PC-9 (cell line): ENCODE data around the gene ADM5.

Source experiments
- CTCF ChIP-seq: fragments of 200-600 bp; sonication (generic); conservative IDR thresholded peaks from 2 replicates; pipeline ENCODE4 v1.6.1; 2017; ENCODE audit warnings: mixed run types, antibody characterized with exemption, mild to moderate bottlenecking, moderate library complexity
- EZH2 ChIP-seq: fragments of 200-600 bp; sonication (generic); IDR thresholded peaks from 2 replicates; pipeline ENCODE4 v1.8.0; 2017; ENCODE audit warnings: antibody characterized with exemption, low read depth

GRCh38 chr19:49685845-49686332 is 3.5 kb upstream of the ADM5 start:
- no peak for TF ChIP-seq CTCF
- TF ChIP-seq EZH2: no peak
